ENCODE data around the gene C5orf63.

GRCh38 chr5:127092690-127093089 lies 19.4 kb upstream of the C5orf63 start:
- no peak for TF ChIP-seq CTCF (IDR thresholded peaks at IDR 0.05 in 2 of 3, conservative IDR thresholded peaks at IDR 0.05 in 1 of 3; ENCODE audit: control insufficient read depth in 2 of 3, extremely low read depth in 1 of 3, insufficient read depth in 1 of 3, low read depth in 3 of 3, low read length in 3 of 3)
- no peak for TF ChIP-seq IRF4 (IDR thresholded peaks at IDR 0.05; ENCODE audit: low read depth, low read length)
- TF ChIP-seq ETV6 (conservative IDR thresholded peaks at IDR 0.05 in 1 of 2, IDR thresholded peaks at IDR 0.05 in 1 of 2; ENCODE audit: borderline replicate concordance in 1 of 2, low read depth in 1 of 2) = no peak
- TF ChIP-seq RFX5 (IDR thresholded peaks at IDR 0.05; ENCODE audit: low read depth, low read length) = no peak
- TF ChIP-seq, protein P1, sequence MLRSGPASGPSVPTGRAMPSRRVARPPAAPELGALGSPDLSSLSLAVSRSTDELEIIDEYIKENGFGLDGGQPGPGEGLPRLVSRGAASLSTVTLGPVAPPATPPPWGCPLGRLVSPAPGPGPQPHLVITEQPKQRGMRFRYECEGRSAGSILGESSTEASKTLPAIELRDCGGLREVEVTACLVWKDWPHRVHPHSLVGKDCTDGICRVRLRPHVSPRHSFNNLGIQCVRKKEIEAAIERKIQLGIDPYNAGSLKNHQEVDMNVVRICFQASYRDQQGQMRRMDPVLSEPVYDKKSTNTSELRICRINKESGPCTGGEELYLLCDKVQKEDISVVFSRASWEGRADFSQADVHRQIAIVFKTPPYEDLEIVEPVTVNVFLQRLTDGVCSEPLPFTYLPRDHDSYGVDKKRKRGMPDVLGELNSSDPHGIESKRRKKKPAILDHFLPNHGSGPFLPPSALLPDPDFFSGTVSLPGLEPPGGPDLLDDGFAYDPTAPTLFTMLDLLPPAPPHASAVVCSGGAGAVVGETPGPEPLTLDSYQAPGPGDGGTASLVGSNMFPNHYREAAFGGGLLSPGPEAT (IDR thresholded peaks at IDR 0.05; ENCODE audit: low read depth) = no peak

Measured in GM12878 (cell line).